Measurements from ENCODE around the gene DIS3.

DIS3 gene

GRCh38 chr13:72782717-72783116 lies 1.0 kb upstream of the DIS3 start:
- H3K4me3 ChIP-seq, result peak overlapping the region; percentile 99
- H3K27ac ChIP-seq, result no peak overlapping the region
- TF ChIP-seq CTCF (IDR thresholded peaks at IDR 0.05), result no peak
- no peak for DNase-seq (ENCODE audit: low spot score)

- no peak for TF ChIP-seq CTCF (IDR thresholded peaks at IDR 0.05)
- no peak overlapping the region for H3K27ac ChIP-seq
- H3K4me3 ChIP-seq, result no peak overlapping the region
- no peak for DNase-seq (ENCODE audit: low spot score)
Measured at GRCh38 chr13:72774019-72774418, 7.7 kb downstream of the DIS3 start.

GRCh38 chr13:72763411-72763810 lies 18.3 kb downstream of the DIS3 start:
- no peak for DNase-seq (ENCODE audit: low spot score)
- H3K4me3 ChIP-seq, result no peak overlapping the region
- no peak for TF ChIP-seq CTCF (IDR thresholded peaks at IDR 0.05)
- H3K27ac ChIP-seq, result peak overlapping the region in 1 of 2 donors; percentile 10

- no peak for DNase-seq (ENCODE audit: low spot score)
- H3K27ac ChIP-seq, result no peak overlapping the region
- TF ChIP-seq CTCF (IDR thresholded peaks at IDR 0.05), result no peak
- no peak overlapping the region for H3K4me3 ChIP-seq
Measured at GRCh38 chr13:72760189-72760588, 21.5 kb downstream of the DIS3 start.

GRCh38 chr13:72757792-72758535 lies 23.7 kb downstream of the DIS3 start:
- TF ChIP-seq CTCF (IDR thresholded peaks at IDR 0.05), result no peak
- DNase-seq (ENCODE audit: low spot score), result no peak
- H3K27ac ChIP-seq, result no peak overlapping the region
- H3K4me3 ChIP-seq, result no peak overlapping the region

- DNase-seq (ENCODE audit: low spot score), result no peak
- no peak overlapping the region for H3K27ac ChIP-seq
- no peak for TF ChIP-seq CTCF (IDR thresholded peaks at IDR 0.05)
- no peak overlapping the region for H3K4me3 ChIP-seq
Measured at GRCh38 chr13:72754111-72754510, 27.6 kb downstream of the DIS3 start.

- Histone ChIP-seq H3K4me3 (no peak overlapping the region), H3K27ac (no peak overlapping the region)
- DNase-seq (ENCODE audit: low spot score), result no peak
- no peak for TF ChIP-seq CTCF (IDR thresholded peaks at IDR 0.05)
Measured at GRCh38 chr13:72751220-72751619, 30.5 kb downstream of the DIS3 start.
